T-helper 1 cell (primary cell): ENCODE measurements around the gene ACBD6.

Experiments
- DNase-seq, 5 donors: peaks; one replicate each; pipeline ENCODE4 v3.0.0-alpha.2; 2012 to 2020

The ACBD6 gene

DNA sequence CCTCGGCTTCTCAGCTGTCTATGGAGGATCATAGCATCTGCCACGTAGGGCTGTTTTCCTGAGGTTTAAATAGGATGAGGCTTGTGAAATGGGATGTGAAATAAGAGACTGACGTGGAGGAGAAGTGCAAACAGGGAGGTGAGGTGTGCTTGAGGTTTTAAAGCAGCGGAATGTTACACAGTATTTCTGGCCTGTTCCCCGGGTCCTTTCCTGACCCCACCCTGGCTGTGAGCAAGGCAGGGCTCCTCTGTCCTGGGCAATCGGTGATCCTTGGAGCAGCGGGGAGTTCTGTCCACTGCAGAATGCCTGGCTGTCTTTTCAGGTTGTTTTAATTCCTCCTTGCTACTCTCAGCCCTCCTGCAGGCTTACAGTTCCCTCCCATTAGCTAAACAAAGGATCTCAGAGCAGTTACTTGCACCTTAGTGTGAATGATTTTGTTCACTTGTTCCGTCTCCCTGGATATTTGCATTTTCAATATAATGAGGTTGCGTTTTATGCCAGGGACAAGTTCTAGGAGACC, 233.8 kb downstream of the ACBD6 start:
- DNase-seq = no peak

DNA sequence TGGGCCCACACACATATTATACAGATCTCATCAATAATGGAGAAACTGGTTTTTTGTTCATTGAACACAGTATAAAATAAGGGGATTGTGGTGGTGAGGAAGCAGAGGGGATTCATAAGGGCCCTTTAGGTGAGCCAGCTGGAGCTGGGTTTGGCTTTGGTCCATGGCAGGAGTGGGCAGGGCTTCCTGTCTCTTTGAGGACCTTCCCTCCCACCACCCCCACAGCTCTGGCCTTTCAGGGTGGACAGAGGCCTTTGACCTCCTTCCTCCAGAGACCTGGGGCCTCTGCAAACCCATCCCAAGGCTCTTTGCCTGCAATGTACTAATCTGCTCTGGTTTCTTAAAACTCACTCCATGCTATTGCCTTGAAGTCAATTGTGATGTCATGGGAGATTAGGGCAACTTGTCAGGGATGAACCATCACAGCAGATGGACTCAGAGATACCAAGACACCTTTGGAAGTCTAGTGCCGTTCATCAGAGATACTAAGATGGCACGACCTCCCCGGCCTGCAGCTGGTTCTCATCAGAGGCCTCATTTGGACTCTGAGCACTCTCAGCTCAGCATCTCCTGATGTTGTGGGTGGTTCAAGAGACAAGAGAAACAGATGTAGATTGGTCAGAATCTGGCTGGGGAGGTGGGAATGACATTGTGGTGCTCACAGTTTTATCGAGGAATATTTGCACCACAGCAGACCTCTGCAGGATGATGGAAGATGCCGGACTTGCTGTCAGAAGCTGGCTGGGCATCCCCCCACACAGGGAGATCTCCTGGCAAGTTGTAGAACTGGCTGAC, 234.4 kb downstream of the ACBD6 start:
- DNase-seq = no peak

DNA sequence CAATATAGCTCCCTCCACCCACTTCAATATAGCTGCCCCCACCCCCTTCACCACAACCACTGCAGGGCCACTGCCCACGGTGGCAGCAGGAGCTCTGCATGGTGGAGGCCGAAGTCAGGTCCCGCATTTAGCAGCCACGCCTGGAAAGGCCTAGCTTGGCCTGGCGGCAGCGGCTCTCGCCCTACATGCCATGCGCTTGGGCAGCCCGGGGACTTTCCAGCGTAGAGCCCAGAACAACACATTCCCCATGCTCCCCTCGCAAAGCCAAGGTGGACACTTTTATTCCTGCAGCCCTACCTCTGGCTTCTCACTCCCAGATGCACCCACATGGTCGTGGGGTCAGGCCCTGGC, 235.2 kb downstream of the ACBD6 start:
- DNase-seq = no peak

DNA sequence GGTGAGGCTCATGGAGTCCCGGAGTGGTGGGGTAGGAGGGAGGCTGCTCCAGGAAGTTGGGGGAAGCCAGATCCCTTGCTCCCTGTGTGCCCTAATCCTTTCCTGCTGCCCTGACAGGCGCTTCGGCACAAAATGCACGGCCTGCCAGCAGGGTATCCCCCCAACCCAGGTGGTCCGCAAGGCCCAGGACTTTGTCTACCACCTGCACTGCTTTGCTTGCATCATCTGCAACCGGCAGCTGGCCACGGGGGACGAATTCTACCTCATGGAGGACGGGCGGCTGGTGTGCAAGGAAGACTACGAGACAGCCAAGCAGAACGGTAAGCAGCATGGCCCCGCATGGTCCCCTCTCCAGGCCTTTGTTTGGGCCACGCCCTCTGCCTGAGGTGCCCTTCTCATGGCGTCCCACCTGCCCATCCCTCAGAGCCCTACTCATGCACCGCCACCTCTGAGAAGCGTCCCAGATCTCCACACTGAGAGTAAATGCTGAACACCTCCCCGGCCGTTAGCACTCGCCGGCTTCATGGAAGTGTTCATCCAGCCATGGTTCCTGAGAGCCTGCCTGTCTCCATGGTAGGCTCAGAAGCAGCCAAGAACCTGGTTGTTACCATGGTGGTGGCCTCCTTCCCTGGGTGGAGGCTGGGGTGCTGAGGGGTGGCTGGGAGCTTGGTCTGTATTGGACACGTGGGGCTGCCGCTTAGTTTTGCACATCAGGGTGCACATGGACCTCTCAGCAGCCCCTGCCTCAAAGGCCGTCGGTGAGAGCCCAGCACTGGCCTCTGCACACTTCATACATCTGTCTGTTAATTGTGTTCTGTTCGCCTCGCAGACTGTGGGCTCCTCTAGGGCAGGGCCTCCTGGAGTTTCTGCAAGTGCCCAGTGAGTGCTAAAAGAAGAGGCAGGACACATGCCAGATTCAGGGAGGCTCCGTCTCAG, 235.8 kb downstream of the ACBD6 start:
- no peak for DNase-seq

DNA sequence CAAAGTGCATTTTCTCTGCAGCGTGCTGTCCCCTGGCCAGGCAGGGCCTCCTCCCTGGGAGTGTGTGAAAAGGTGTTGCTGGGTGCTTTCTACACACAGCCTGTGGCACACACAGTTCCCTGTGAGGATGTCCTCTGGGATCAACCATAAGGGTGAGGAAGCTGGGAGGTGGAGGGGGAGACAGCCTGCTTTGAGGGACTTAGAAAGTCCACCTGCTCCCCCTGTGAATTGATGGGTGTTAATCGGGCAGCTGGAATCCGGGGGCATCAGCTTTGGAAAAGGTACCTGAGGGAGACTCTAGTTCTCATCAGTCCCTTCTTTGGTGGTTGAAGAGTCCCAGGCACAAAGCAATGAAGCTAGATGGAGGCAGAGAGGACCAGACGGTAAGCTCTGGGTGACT, 236.5 kb downstream of the ACBD6 start:
- DNase-seq = no peak

GRCh38 chr1:180265201-180265600, 237.2 kb downstream of the ACBD6 start:
- DNase-seq = no peak

DNA sequence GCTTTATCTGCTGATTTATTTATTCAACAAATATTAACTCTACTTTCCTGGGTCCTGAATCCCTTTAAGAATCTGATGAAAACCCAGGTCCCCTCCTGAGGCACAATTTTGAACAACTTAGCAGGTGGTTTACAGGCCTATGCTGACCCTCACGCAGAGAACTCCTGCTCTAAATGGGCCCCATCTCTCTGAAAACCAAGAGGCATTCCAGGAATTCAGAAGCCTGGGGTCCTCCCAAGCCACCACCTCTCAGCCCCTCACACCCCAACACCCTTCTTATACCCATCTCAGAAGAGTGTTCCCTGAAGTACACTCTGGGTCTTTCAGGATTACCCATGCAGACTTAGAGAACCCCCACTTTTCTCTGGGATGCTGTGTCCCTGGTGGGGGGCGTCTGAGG, 237.8 kb downstream of the ACBD6 start:
- no peak for DNase-seq

DNA sequence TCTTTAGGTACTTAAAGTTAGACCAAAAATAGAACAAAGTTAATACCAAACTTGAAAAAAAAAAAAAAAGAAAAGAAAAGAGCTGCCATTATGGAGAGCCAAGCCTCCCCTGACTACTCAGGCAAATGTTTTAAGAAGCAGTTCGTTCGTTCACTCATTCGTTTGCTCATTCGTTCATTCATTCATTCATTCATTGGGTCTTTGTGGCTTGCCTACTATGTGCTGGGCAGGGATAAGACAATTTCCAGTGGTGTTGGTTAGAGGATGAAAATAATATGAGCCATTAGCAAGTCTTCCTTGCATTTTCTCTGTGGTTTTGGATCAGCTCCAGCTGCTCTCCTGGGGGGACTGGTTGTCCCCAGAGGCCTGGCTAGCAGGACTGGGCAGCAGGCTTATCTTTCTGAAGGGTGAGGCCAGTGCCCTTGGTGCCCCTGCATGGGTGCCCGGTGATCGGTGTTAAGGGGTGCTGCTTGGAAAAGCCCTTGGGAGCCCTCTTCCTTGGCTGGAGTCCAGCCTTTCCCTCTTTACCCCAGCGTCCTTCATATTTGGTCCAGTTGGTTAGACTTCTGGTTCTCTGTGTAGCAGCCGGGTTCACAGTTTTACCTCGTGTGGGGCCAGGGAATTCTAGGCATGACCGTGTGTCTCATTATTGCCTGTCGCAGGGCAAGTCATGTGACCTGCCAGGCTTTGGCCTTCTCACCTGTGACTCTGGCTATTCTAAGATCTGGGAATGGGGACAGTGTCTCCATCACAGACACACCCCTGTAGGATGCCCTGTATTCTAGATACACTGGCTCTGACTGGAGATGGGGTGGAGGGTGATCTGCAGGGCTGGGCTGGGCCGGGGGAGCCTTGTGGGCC, 239.5 kb downstream of the ACBD6 start:
- no peak for DNase-seq

DNA sequence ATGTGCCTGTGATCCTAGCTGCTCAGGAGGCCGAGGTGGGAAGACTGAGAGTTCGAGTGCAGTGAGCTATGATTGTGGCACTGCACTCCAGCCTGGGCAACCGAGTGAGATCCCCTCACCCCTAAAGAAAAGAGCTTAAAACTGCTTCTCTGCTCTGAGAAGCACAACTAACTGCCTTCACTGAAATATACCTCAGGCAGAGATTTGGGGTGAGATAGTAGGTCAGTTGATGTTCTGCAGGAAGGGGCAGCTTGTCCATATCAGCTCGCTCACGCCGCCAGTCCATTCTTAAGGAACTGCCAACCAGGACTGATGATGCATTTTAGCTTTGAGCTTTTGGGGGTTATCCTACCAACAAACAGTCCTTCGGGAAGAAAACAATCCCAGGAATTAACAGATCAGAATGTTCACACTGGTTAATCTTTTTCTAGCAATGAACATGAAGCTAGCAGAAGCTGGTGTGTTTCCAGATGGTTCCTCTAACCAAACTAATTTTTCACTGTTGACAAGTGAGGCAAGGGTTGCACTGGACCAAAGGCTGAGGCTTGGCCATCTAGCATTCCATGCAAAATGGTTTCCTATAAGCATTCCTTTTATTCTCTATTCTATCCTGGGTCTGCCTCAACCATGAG, 240.7 kb downstream of the ACBD6 start:
- no peak for DNase-seq

- no peak for DNase-seq
Observed at GRCh38 chr1:180261030-180261429, 241.3 kb downstream of the ACBD6 start.

DNA sequence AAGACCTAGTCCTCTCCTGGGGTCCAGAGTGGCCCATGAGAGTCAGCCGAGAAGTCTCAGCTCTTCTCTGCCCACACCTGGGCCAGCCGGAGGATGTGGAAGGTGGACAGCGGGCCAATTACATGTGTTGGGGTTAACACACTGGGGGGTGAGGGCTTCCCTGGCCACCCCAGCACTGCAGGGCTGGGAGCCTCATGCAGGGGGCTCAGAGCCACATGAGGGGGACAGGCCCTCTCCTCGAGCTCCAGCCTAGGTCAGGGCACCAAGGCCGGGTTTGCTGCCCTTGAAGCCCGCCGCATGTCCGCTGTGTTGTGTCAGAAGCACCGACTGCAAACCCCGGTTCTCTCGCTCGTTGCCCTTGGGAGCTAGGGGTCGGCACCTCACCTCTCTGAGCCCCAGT, 241.8 kb downstream of the ACBD6 start:
- no peak for DNase-seq

DNA sequence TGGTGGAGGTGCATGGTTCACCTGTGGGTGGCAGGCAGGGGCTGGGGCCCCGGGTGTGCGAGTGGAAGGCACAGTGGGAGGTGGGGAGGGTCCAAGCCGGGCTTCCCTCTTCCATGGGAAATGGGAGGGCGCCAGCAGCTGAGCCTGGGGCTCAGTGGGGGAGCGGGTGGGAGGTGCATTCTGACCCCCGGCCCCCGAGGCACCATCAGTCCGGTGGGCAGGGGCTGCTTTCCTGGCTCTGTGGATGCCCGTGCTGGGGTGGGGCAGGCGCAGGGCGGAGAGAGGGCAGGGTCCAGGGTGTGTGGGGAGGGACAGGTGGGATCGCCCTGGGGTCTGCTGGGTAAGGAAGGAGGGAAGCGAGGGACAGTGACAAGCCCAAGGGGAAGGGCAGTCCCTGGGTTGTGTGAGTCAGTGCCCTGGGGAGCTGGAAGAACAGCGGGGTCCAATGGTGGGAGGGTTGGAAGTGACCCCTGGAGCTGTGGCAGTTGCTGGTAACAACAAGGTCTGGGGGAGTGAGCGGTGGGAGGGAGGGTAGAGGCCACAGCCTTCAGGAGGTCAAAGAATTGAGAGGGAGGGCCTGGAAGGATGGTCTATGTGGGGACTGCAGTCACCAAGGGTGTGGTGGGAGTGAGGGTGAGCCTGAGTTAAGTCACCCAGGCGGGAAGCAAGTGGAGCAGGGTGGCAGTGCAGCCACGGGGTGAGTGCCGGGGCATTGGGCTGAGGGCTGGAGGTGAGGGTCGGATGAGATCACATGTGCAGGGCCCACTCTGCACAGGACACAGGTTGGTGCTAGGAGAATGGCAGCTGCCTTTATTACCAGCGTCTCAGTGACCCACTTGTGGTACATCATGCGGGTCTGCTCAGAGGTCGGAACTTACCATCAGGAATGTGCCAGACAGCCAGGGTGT, 242.7 kb downstream of the ACBD6 start:
- DNase-seq = no peak

GRCh38 chr1:180258935-180259334, 243.4 kb downstream of the ACBD6 start:
- DNase-seq = no peak

DNA sequence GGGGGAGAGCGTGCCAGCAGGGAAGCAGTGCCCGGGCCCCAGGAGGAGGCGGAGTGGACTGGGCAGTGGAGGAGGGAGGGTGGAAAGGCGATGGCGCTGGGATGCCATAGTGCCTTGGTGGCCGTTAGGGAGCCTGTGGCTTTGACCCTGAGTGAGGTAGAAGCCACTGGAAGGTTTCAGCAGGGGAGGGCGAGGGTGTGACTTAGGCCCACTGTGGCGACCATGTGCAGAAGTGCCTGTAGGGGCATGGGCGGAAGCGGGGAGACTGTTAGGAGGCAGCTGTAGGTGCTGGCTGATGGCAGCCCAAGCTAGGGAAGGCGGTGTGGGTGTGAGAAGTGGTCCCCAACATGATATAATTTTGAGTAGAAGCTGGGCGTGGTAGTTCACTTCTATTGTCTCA, 244.1 kb downstream of the ACBD6 start:
- no peak for DNase-seq

- DNase-seq = no peak
Observed at GRCh38 chr1:180257486-180257885, 244.9 kb downstream of the ACBD6 start.

DNA sequence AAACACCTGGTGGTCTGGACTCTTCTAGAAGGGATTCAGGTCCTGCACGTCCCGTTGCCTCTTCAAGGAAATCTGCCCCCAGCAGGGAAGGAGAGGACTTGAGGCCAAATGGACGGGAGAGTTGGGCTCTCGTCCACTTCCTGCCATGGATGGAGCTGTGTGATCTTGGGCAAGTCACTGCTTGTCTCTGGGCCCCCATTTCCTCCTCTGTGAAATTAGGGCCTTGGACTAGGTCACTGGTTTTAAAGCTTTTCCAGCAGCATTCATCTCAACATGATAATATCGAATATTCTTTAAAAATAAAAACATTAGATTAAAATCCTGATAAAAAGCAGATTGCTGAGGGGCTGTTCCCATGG, 245.4 kb downstream of the ACBD6 start:
- DNase-seq = no peak

- DNase-seq = no peak
Observed at GRCh38 chr1:180256341-180257027, 245.9 kb downstream of the ACBD6 start.

DNA sequence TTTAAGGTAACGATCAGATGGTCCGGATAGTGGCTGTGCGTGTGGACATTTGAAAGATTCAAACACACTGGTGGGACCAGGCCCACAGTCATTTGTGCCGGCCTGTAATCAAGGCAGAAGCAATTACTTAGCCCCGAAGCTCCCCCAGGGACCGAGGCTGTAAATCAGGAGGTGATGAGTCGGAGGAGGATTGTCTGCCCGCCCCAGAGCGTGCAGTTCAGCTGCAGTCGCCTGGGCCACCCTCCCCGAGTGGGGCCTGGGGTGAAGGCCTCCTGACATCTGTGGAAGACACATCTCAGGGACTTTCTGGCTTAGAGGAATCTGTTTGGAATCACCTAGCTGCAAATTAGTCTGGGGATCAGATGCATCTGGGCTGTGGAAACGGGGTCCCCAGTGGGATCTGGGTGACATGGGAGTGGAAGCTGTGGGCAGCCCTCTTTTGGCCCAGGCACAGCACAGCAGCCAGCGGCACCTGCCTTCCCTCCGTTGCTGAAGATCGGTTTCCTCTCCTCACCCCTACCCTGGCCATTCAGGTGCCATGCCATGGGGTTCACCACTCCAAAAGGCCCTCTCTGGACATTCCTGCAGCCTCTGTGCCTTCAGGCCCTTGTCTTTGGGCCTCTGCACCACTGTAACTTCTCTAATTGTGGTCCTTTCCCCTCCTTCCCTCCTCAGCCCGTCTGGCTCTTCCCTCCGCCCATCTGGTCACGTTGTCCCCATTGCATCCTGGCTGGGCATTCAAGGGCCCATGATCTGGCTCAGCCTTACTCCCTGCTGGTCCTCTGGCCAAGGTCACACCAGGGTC, 246.6 kb downstream of the ACBD6 start:
- no peak for DNase-seq

DNA sequence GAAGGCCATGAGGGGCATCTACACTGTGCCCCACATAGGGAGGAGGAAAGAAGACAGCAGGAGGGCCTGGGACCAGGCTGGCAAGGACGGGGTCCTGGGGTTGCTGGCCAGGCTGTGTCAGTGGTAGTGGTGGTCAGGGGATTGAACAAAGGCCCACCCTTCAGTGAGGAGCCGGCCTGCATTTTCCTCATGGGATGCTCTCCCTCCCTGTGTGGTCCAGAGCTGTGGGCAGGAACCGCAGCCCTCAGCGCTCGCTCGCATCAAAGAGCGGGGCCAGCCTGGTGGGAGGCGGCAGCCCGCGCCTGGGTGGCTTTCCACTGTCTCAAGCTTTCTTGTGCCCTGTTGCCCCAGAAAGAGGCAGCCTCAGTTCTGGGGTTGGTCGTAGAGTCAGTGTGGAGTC, 247.5 kb downstream of the ACBD6 start:
- DNase-seq = no peak

DNA sequence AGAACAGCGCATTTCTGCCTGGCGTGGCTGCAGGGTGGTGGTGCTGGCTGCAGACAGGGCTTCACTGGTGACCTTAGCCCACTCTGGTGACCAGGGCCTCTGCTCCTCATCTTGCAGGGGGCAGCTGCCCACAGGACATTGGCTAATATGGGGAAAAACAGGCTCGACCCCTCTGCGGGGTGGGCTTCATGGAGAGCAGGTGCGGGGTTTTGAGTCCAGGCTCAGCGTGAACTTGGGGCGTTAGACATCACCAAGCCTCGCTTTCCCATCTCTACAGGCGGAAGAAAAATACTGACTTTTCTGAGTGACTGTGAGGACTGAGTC, 247.9 kb downstream of the ACBD6 start:
- DNase-seq = no peak
